ENCODE measurements around the gene SCYGR2. TPM values are rescaled to one million over a fixed set of nuclear protein-coding genes. Genes with fewer than 3 reads are reported as not detected.

SCYGR2 gene
- total and polyA plus RNA-seq, 2 of the 8 experiments (the other 6 are each of a cell fraction or from before 2014, with no cell fraction given): not detected

DNA sequence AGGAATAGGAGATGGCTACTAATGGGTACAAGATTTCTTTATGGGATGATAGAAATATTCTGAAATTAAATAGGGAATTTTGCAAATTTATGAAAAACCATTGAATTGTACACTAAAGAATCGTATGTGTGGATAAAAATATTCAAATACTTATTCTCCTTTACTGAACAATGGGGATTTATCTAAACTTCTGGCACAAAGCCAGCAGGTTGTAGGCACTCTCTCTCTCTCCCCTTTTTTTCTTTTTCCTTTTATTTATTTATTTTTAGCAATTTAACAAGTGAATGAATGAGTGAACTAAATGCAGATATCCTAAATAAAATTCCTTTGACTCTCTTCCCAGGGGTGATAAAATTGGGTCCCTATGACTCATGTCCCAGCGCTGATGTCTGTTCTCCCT, 21.9 kb upstream of the SCYGR2 start (continued):
- TF ChIP-seq, protein P1, sequence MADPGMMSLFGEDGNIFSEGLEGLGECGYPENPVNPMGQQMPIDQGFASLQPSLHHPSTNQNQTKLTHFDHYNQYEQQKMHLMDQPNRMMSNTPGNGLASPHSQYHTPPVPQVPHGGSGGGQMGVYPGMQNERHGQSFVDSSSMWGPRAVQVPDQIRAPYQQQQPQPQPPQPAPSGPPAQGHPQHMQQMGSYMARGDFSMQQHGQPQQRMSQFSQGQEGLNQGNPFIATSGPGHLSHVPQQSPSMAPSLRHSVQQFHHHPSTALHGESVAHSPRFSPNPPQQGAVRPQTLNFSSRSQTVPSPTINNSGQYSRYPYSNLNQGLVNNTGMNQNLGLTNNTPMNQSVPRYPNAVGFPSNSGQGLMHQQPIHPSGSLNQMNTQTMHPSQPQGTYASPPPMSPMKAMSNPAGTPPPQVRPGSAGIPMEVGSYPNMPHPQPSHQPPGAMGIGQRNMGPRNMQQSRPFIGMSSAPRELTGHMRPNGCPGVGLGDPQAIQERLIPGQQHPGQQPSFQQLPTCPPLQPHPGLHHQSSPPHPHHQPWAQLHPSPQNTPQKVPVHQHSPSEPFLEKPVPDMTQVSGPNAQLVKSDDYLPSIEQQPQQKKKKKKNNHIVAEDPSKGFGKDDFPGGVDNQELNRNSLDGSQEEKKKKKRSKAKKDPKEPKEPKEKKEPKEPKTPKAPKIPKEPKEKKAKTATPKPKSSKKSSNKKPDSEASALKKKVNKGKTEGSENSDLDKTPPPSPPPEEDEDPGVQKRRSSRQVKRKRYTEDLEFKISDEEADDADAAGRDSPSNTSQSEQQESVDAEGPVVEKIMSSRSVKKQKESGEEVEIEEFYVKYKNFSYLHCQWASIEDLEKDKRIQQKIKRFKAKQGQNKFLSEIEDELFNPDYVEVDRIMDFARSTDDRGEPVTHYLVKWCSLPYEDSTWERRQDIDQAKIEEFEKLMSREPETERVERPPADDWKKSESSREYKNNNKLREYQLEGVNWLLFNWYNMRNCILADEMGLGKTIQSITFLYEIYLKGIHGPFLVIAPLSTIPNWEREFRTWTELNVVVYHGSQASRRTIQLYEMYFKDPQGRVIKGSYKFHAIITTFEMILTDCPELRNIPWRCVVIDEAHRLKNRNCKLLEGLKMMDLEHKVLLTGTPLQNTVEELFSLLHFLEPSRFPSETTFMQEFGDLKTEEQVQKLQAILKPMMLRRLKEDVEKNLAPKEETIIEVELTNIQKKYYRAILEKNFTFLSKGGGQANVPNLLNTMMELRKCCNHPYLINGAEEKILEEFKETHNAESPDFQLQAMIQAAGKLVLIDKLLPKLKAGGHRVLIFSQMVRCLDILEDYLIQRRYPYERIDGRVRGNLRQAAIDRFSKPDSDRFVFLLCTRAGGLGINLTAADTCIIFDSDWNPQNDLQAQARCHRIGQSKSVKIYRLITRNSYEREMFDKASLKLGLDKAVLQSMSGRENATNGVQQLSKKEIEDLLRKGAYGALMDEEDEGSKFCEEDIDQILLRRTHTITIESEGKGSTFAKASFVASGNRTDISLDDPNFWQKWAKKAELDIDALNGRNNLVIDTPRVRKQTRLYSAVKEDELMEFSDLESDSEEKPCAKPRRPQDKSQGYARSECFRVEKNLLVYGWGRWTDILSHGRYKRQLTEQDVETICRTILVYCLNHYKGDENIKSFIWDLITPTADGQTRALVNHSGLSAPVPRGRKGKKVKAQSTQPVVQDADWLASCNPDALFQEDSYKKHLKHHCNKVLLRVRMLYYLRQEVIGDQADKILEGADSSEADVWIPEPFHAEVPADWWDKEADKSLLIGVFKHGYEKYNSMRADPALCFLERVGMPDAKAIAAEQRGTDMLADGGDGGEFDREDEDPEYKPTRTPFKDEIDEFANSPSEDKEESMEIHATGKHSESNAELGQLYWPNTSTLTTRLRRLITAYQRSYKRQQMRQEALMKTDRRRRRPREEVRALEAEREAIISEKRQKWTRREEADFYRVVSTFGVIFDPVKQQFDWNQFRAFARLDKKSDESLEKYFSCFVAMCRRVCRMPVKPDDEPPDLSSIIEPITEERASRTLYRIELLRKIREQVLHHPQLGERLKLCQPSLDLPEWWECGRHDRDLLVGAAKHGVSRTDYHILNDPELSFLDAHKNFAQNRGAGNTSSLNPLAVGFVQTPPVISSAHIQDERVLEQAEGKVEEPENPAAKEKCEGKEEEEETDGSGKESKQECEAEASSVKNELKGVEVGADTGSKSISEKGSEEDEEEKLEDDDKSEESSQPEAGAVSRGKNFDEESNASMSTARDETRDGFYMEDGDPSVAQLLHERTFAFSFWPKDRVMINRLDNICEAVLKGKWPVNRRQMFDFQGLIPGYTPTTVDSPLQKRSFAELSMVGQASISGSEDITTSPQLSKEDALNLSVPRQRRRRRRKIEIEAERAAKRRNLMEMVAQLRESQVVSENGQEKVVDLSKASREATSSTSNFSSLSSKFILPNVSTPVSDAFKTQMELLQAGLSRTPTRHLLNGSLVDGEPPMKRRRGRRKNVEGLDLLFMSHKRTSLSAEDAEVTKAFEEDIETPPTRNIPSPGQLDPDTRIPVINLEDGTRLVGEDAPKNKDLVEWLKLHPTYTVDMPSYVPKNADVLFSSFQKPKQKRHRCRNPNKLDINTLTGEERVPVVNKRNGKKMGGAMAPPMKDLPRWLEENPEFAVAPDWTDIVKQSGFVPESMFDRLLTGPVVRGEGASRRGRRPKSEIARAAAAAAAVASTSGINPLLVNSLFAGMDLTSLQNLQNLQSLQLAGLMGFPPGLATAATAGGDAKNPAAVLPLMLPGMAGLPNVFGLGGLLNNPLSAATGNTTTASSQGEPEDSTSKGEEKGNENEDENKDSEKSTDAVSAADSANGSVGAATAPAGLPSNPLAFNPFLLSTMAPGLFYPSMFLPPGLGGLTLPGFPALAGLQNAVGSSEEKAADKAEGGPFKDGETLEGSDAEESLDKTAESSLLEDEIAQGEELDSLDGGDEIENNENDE (IDR thresholded peaks at IDR 0.05; ENCODE audit: insufficient replicate concordance, low read length): no peak
- TF ChIP-seq BCL11A (IDR thresholded peaks at IDR 0.05; ENCODE audit: low read depth in 2 of 2, low read length in 2 of 2): no peak
- TF ChIP-seq TAF7 (optimal IDR thresholded peaks at IDR 0.05; ENCODE audit: borderline replicate concordance, low read depth, low read length): no peak
